ENCODE results near the gene KCNC2. TPM values are rescaled to one million over a fixed set of nuclear protein-coding genes. Genes with fewer than 3 reads are reported as not detected.

Gene KCNC2
- total and polyA plus RNA-seq, 8 donors, result 0.37 TPM; not detected in 7

DNA sequence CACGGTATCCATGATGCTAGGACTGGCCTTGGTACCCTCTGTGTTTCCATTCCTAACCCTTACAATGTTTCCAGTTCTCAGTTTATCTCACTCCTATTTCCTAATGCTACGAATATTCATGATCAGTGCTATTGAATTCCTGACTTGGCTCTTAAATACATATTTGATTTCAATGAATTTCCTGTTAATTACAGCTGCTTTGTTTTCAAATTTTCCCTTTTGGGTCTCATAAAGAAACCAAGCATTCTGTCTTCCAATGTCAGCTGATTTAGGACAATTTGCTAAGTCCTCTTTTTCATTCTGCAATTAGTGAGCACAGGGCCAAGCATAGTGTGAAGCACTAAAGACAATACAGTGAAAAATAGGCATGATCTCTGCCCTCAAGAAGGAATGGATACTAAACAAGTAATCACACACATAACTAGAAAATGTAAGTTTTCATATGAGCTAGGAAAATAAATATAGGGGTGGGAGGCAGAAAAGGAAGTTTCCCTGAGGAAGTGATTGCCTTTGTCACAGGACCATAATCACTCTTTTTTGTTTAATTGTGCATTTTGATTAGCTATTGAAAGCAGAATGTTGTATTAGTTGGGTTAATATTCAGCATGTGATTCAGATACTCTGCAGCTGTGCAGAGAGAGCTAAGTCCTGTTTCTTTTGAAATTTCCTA lies 88.5 kb downstream of the KCNC2 start:
- no peak overlapping the region for H3K4me3 ChIP-seq
- no peaks in the 10 kb centered on the region for H3K9me3 ChIP-seq
- TF ChIP-seq POLR2A (IDR thresholded peaks at IDR 0.05) (no peak), POLR2AphosphoS5 (IDR thresholded peaks at IDR 0.05) (no peak), EP300 (IDR thresholded peaks at IDR 0.05) (no peak)
- TF ChIP-seq, protein P1, sequence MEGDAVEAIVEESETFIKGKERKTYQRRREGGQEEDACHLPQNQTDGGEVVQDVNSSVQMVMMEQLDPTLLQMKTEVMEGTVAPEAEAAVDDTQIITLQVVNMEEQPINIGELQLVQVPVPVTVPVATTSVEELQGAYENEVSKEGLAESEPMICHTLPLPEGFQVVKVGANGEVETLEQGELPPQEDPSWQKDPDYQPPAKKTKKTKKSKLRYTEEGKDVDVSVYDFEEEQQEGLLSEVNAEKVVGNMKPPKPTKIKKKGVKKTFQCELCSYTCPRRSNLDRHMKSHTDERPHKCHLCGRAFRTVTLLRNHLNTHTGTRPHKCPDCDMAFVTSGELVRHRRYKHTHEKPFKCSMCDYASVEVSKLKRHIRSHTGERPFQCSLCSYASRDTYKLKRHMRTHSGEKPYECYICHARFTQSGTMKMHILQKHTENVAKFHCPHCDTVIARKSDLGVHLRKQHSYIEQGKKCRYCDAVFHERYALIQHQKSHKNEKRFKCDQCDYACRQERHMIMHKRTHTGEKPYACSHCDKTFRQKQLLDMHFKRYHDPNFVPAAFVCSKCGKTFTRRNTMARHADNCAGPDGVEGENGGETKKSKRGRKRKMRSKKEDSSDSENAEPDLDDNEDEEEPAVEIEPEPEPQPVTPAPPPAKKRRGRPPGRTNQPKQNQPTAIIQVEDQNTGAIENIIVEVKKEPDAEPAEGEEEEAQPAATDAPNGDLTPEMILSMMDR (IDR thresholded peaks at IDR 0.05), result no peak
- intact Hi-C loops (cut with DNase I; ENCODE audit: low total_unique reads), result no loop called here
- H3K4me1 ChIP-seq, result no peaks in the 10 kb centered on the region
- 61 to 80% (median 73%) methylated on average over 2 of the region's 2 CpGs for WGBS, 5 donors
- H3K36me3 ChIP-seq, result no peaks in the 10 kb centered on the region
- no peak overlapping the region for H3K27ac ChIP-seq
- no peak for DNase-seq
- H3K27me3 ChIP-seq, result no peaks in the 10 kb centered on the region

DNA sequence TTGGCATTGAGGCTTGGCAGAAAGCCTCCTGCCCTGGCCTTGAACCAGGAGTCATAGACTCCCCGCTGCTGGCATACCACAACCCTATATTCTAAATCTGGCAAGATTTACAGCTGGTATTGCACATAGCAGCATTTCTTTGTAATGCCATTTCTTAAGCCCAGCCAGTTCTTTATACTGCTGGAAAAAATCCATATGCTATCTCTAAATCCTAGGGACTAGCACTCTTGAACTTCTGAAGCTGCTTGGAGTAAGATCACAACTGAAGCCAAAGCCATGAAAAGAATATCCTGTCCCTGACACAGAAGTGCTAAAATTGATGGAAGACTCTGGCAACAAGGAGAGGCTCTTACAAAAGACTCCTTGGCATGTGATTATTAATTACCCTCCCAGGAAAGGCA lies 89.3 kb downstream of the KCNC2 start:
- Histone ChIP-seq H3K27ac (no peak overlapping the region), H3K4me1 (no peaks in the 10 kb centered on the region), H3K9me3 (no peaks in the 10 kb centered on the region), H3K27me3 (no peaks in the 10 kb centered on the region), H3K36me3 (no peaks in the 10 kb centered on the region), H3K4me3 (no peak overlapping the region)
- peak in 1 of 2 donors; percentile 24 for DNase-seq
- WGBS, 5 donors, result 39 to 57% (median 50%) methylated on average over 1 of the region's 1 CpG
- TF ChIP-seq, protein P1 (IDR thresholded peaks at IDR 0.05), result no peak
- TF ChIP-seq POLR2A (IDR thresholded peaks at IDR 0.05) (no peak), POLR2AphosphoS5 (IDR thresholded peaks at IDR 0.05) (no peak), EP300 (IDR thresholded peaks at IDR 0.05) (no peak)
- intact Hi-C loops (cut with DNase I; ENCODE audit: low total_unique reads), result no loop called here

DNA sequence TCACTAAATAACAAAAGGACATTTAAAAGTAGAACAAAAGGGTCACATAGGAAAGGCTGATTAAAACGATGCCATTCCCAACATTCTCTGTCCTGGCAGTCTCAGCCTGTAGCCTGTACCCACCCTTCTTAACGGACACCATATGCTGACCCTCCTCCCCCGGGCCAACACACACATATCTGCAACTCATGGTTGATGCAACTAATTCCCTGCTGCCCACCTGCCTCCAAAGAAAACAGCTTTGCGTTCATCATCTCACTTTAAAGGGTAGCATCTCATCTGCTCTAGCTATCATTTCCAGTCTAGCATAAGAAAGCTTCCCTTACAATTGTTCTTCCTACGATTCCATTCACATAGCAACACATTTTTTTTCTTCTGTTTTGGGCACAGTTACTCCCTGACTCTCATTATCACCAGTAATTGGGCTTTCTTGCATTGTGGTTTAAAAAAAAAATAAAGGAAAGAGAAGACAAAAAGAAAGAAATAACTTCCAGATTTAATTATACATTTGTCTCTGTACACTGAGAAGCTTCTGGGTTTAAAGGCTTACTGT lies 92.9 kb downstream of the KCNC2 start:
- 73 to 86% (median 78%) methylated on average over 5 of the region's 5 CpGs for WGBS, 5 donors
- no peak for DNase-seq
- Histone ChIP-seq H3K4me1 (no peaks in the 10 kb centered on the region), H3K4me3 (no peak overlapping the region), H3K27ac (no peak overlapping the region), H3K36me3 (no peaks in the 10 kb centered on the region), H3K9me3 (no peaks in the 10 kb centered on the region), H3K27me3 (no peaks in the 10 kb centered on the region)
- no peak for TF ChIP-seq POLR2A (IDR thresholded peaks at IDR 0.05)
- TF ChIP-seq POLR2AphosphoS5 (IDR thresholded peaks at IDR 0.05), result no peak
- TF ChIP-seq, protein P1 (IDR thresholded peaks at IDR 0.05), result no peak
- no peak for TF ChIP-seq EP300 (IDR thresholded peaks at IDR 0.05)
- intact Hi-C loops (cut with DNase I; ENCODE audit: low total_unique reads), result no loop called here

DNA sequence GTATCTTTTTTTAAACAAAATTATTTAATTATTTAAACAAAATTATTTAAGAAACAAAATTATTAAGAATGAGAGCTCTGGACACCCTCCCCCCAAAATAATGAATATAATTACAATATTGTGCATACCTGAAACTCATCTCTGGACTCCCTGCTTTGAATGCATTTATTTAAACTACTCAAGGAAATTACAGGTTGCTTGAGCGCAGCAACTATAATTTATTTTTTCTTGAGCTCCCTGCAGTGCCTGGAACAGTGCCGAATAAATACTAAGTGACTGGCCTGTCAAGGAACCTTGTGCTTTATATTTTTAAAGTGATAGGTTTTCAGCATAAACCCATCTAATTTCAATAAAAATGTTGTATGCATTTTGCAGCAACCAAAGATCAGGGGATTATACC lies 93.9 kb downstream of the KCNC2 start:
- intact Hi-C loops (cut with DNase I; ENCODE audit: low total_unique reads), result no loop called here
- Histone ChIP-seq H3K4me1 (no peaks in the 10 kb centered on the region), H3K27ac (no peak overlapping the region), H3K27me3 (no peaks in the 10 kb centered on the region), H3K4me3 (no peak overlapping the region), H3K9me3 (no peaks in the 10 kb centered on the region), H3K36me3 (no peaks in the 10 kb centered on the region)
- 90 to 98% (median 94%) methylated on average over 2 of the region's 2 CpGs for WGBS, 5 donors
- TF ChIP-seq POLR2AphosphoS5 (IDR thresholded peaks at IDR 0.05), result no peak
- no peak for TF ChIP-seq POLR2A (IDR thresholded peaks at IDR 0.05)
- TF ChIP-seq, protein P1 (IDR thresholded peaks at IDR 0.05), result no peak
- TF ChIP-seq EP300 (IDR thresholded peaks at IDR 0.05), result no peak
- DNase-seq, result no peak
